NCI-H1092 treated with DMSO at 0.1 percent for 48 hours (cell line): ENCODE measurements around the gene CPNE2.
A peak's percentile ranks its signal among the peaks of the same experiment; 100 is the strongest.
"Not testable (repeated sequence)": the region's sequence is repeated elsewhere in the genome, so short reads cannot be mapped to it uniquely, and the experiment has no call there.

Source experiments
- DNase-seq: peaks from one replicate; lab custom pipeline; 2025; lab: John Stamatoyannopoulos, UW

The CPNE2 gene

GRCh38 chr16:57091975-57092785 is at the start of gene CPNE2:
TSS of gene CPNE2 (plus strand) at chr16:57092583. CDS start at chr16:57110743, 18,160 bp downstream.
- DNase-seq = peak; percentile 39

GRCh38 chr16:57043248-57043647 is 49.1 kb upstream of the CPNE2 start:
- no peak for DNase-seq

- DNase-seq = no peak
Observed at GRCh38 chr16:57044931-57045693, 47.3 kb upstream of the CPNE2 start.

- DNase-seq = peak; percentile 32
Observed at GRCh38 chr16:57045694-57046381, 46.5 kb upstream of the CPNE2 start.

- DNase-seq = no peak
Observed at GRCh38 chr16:57048095-57048494, 44.3 kb upstream of the CPNE2 start.

- DNase-seq = no peak
Observed at GRCh38 chr16:57049678-57050077, 42.7 kb upstream of the CPNE2 start.

- no peak for DNase-seq
Observed at GRCh38 chr16:57051696-57052228, 40.6 kb upstream of the CPNE2 start.

GRCh38 chr16:57053206-57053605 is 39.2 kb upstream of the CPNE2 start:
- DNase-seq = no peak

GRCh38 chr16:57054338-57054737 is 38.0 kb upstream of the CPNE2 start:
- no peak for DNase-seq

GRCh38 chr16:57054771-57055170 is 37.6 kb upstream of the CPNE2 start:
- DNase-seq = no peak

- DNase-seq = no peak
Observed at GRCh38 chr16:57055671-57056070, 36.7 kb upstream of the CPNE2 start.

GRCh38 chr16:57058291-57058861 is 34.0 kb upstream of the CPNE2 start:
- no peak for DNase-seq

GRCh38 chr16:57060323-57061083 is 31.9 kb upstream of the CPNE2 start:
- DNase-seq = no peak

- DNase-seq = no peak
Observed at GRCh38 chr16:57061084-57061905, 31.1 kb upstream of the CPNE2 start.

GRCh38 chr16:57062329-57062728 is 30.1 kb upstream of the CPNE2 start:
- no peak for DNase-seq

GRCh38 chr16:57063189-57063588 is 29.2 kb upstream of the CPNE2 start:
- not testable (repeated sequence) for DNase-seq

- DNase-seq = no peak
Observed at GRCh38 chr16:57064995-57065394, 27.4 kb upstream of the CPNE2 start.

- DNase-seq = no peak
Observed at GRCh38 chr16:57066625-57067024, 25.8 kb upstream of the CPNE2 start.

GRCh38 chr16:57067347-57067746 is 25.0 kb upstream of the CPNE2 start:
- DNase-seq = no peak

GRCh38 chr16:57069053-57069452 is 23.3 kb upstream of the CPNE2 start:
- DNase-seq = no peak
